ENCODE data around the gene ZNF385B. TPM values are rescaled to one million over a fixed set of nuclear protein-coding genes. Genes with fewer than 3 reads are reported as not detected.
A peak's percentile ranks its signal among the peaks of the same experiment; 100 is the strongest.

ZNF385B gene
- total RNA-seq, 1 experiment from 2014 or later: 9.3 TPM

DNA sequence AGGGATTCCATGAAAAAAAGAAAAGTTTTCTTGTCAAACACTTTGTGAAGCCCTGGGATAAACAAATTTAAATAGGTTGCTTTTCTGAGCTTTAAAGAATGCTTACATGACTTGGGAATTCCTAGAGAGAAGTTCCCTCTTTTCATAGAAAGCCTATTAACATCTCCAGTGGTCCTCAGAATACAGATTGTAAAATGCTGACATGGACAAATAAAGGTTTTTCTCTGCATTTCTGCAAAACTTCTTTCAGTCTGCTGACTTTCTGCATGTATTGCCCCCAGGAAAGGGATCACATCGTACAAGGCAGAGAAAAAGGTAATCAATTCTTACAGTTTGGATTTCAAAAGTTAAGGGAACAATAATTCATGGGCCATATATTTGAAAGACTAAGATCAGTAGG, 20.6 kb downstream of the ZNF385B start:
- no peak overlapping the region for H3K4me3 ChIP-seq (replicated peaks in 1 of 2; ENCODE audit: low read depth in 1 of 2, low read length in 2 of 2)
- no peak for DNase-seq (ENCODE audit: low read depth, low spot score)
- ChIA-PET POLR2A (no interaction called here), RAD21 (ENCODE audit: low non-redundant PET in 1 of 2, low total read pairs in 2 of 2, uncharacterized antibody in 2 of 2, unreplicated experiment in 2 of 2) (no interaction called here), CTCF (no interaction called here)
- no peak overlapping the region for H3K4me2 ChIP-seq (ENCODE audit: low read length)
- no peaks in the 10 kb centered on the region for H4K20me1 ChIP-seq (ENCODE audit: insufficient read depth)
- H3K9me2 ChIP-seq (ENCODE audit: insufficient read depth): no peaks in the 10 kb centered on the region
- peaks cover 0 to 8% of the 10 kb centered on the region in 2 experiments; a peak in 2 of 4 replicates for H3K4me1 ChIP-seq (ENCODE audit: control insufficient read depth in 1 of 2, insufficient read depth in 2 of 2, low read length in 2 of 2)
- no peaks in the 10 kb centered on the region for H3K9me3 ChIP-seq (ENCODE audit: control insufficient read depth in 1 of 2, insufficient read depth in 1 of 2, low read depth in 1 of 2, low read length in 2 of 2)
- H3K36me3 ChIP-seq (ENCODE audit: control insufficient read depth in 1 of 2, insufficient read depth in 2 of 2, low read length in 2 of 2): no peaks in the 10 kb centered on the region
- no peak overlapping the region for H2AFZ ChIP-seq (ENCODE audit: low read depth, low read length, poor library complexity, severe bottlenecking)
- BruUV-seq (replicated peaks): no TSS peak
- no peak for ATAC-seq
- no peak overlapping the region for H3K27ac ChIP-seq (ENCODE audit: low read depth, low read length)
- no peak for TF ChIP-seq RAD21 (IDR thresholded peaks at IDR 0.05; ENCODE audit: low read depth)
- TF ChIP-seq POLR2A (IDR thresholded peaks at IDR 0.05; ENCODE audit: borderline replicate concordance, extremely low read depth, insufficient read depth, insufficient read length): no peak
- TF ChIP-seq YY1 (IDR thresholded peaks at IDR 0.05; ENCODE audit: extremely low read depth, insufficient replicate concordance, low read depth, low read length): no peak
- TF ChIP-seq TCF7L2 (IDR thresholded peaks at IDR 0.05; ENCODE audit: borderline replicate concordance, extremely low read depth, insufficient read depth, insufficient read length): no peak
- no peak for TF ChIP-seq SIN3A (IDR thresholded peaks at IDR 0.05; ENCODE audit: low read depth)
- H3K79me2 ChIP-seq (ENCODE audit: insufficient read depth, low read length): no peaks in the 10 kb centered on the region
- H3K27me3 ChIP-seq (ENCODE audit: insufficient read depth, low read length): no peaks in the 10 kb centered on the region
- intact Hi-C loops (cut with micrococcal nuclease): no loop called here
- no peak overlapping the region for H3K9ac ChIP-seq (ENCODE audit: low read length)

DNA sequence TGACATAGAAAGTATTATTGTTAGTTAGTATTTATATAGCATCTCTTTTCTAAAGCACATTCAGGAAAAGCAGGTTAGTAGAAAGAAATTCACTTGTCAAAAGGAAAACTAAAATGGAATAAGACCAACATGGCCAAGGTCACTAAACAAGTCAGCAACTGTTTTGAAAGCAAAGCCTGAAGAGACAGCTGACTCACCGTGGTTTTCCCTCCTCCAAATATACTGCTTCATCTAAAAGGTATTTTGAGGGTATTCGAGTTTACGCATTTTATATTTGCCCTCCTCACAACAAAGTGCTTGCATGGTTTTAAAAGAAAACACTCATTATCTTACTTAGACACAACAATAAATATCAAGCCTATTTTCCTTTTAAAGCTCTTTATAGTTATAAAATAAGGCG, 24.0 kb downstream of the ZNF385B start:
- no peak for DNase-seq (ENCODE audit: low read depth, low spot score)
- Histone ChIP-seq H3K27ac (ENCODE audit: low read depth, low read length) (no peak overlapping the region), H3K79me2 (ENCODE audit: insufficient read depth, low read length) (no peaks in the 10 kb centered on the region), H3K36me3 (ENCODE audit: control insufficient read depth in 1 of 2, insufficient read depth in 2 of 2, low read length in 2 of 2) (no peaks in the 10 kb centered on the region), H3K4me2 (ENCODE audit: low read length) (peak overlapping the region; percentile 24), H2AFZ (ENCODE audit: low read depth, low read length, poor library complexity, severe bottlenecking) (no peak overlapping the region), H3K9me2 (ENCODE audit: insufficient read depth) (no peaks in the 10 kb centered on the region), H3K9ac (ENCODE audit: low read length) (no peak overlapping the region), H3K27me3 (ENCODE audit: insufficient read depth, low read length) (no peaks in the 10 kb centered on the region), H3K4me3 (replicated peaks in 1 of 2; ENCODE audit: low read depth in 1 of 2, low read length in 2 of 2) (no peak overlapping the region), H3K9me3 (ENCODE audit: control insufficient read depth in 1 of 2, insufficient read depth in 1 of 2, low read depth in 1 of 2, low read length in 2 of 2) (no peaks in the 10 kb centered on the region), H4K20me1 (ENCODE audit: insufficient read depth) (no peaks in the 10 kb centered on the region), H3K4me1 (ENCODE audit: control insufficient read depth in 1 of 2, insufficient read depth in 2 of 2, low read length in 2 of 2) (peaks cover 0 to 8% of the 10 kb centered on the region in 2 experiments; a peak in 2 of 4 replicates)
- no peak for ATAC-seq
- CTCF ChIA-PET: interaction anchor here (0.9 kb wide), 1 partner anchor 12 kb away, joined by 3 read pairs; no protein-coding TSS in a partner anchor
- no TSS peak for BruUV-seq (replicated peaks)
- intact Hi-C loops (cut with micrococcal nuclease): no loop called here
- POLR2A ChIA-PET: no interaction called here
- TF ChIP-seq, protein P1, sequence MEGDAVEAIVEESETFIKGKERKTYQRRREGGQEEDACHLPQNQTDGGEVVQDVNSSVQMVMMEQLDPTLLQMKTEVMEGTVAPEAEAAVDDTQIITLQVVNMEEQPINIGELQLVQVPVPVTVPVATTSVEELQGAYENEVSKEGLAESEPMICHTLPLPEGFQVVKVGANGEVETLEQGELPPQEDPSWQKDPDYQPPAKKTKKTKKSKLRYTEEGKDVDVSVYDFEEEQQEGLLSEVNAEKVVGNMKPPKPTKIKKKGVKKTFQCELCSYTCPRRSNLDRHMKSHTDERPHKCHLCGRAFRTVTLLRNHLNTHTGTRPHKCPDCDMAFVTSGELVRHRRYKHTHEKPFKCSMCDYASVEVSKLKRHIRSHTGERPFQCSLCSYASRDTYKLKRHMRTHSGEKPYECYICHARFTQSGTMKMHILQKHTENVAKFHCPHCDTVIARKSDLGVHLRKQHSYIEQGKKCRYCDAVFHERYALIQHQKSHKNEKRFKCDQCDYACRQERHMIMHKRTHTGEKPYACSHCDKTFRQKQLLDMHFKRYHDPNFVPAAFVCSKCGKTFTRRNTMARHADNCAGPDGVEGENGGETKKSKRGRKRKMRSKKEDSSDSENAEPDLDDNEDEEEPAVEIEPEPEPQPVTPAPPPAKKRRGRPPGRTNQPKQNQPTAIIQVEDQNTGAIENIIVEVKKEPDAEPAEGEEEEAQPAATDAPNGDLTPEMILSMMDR (IDR thresholded peaks at IDR 0.05 in 2 of 3, conservative IDR thresholded peaks at IDR 0.05 in 1 of 3; ENCODE audit: borderline replicate concordance in 1 of 3, insufficient read depth in 1 of 3, low read depth in 2 of 3, low read length in 2 of 3): no peak
- TF ChIP-seq ELF1 (IDR thresholded peaks at IDR 0.05; ENCODE audit: borderline replicate concordance, low read depth) (no peak), SIN3A (IDR thresholded peaks at IDR 0.05; ENCODE audit: low read depth) (no peak), EGR1 (IDR thresholded peaks at IDR 0.05; ENCODE audit: low read depth) (no peak), EZH2 (IDR thresholded peaks at IDR 0.05) (no peak), RAD21 (IDR thresholded peaks at IDR 0.05; ENCODE audit: low read depth) (no peak), FOSL1 (IDR thresholded peaks at IDR 0.05; ENCODE audit: low read depth) (peak; percentile 41; the same call in 1 of the 2 replicates), YY1 (IDR thresholded peaks at IDR 0.05; ENCODE audit: extremely low read depth, insufficient replicate concordance, low read depth, low read length) (no peak), TCF7L2 (IDR thresholded peaks at IDR 0.05; ENCODE audit: borderline replicate concordance, extremely low read depth, insufficient read depth, insufficient read length) (no peak), JUND (IDR thresholded peaks at IDR 0.05) (peak; percentile 28; the same call in 1 of the 2 replicates), SP1 (IDR thresholded peaks at IDR 0.05; ENCODE audit: low read depth) (no peak)
- TF ChIP-seq, protein P2, sequence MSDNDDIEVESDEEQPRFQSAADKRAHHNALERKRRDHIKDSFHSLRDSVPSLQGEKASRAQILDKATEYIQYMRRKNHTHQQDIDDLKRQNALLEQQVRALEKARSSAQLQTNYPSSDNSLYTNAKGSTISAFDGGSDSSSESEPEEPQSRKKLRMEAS (IDR thresholded peaks at IDR 0.05): no peak
- TF ChIP-seq, protein P3, sequence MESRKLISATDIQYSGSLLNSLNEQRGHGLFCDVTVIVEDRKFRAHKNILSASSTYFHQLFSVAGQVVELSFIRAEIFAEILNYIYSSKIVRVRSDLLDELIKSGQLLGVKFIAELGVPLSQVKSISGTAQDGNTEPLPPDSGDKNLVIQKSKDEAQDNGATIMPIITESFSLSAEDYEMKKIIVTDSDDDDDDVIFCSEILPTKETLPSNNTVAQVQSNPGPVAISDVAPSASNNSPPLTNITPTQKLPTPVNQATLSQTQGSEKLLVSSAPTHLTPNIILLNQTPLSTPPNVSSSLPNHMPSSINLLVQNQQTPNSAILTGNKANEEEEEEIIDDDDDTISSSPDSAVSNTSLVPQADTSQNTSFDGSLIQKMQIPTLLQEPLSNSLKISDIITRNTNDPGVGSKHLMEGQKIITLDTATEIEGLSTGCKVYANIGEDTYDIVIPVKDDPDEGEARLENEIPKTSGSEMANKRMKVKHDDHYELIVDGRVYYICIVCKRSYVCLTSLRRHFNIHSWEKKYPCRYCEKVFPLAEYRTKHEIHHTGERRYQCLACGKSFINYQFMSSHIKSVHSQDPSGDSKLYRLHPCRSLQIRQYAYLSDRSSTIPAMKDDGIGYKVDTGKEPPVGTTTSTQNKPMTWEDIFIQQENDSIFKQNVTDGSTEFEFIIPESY (IDR thresholded peaks at IDR 0.05; ENCODE audit: extremely low read depth, insufficient replicate concordance, low read length): no peak
- TF ChIP-seq, protein P4, sequence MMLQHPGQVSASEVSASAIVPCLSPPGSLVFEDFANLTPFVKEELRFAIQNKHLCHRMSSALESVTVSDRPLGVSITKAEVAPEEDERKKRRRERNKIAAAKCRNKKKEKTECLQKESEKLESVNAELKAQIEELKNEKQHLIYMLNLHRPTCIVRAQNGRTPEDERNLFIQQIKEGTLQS (IDR thresholded peaks at IDR 0.05): no peak
- RAD21 ChIA-PET (ENCODE audit: low non-redundant PET in 1 of 2, low total read pairs in 2 of 2, uncharacterized antibody in 2 of 2, unreplicated experiment in 2 of 2): no interaction called here

All from HCT116 (cell line).